ENCODE results near the gene RNF213. TPM values are rescaled to one million over a fixed set of nuclear protein-coding genes. Genes with fewer than 3 reads are reported as not detected.

Gene RNF213
- total RNA-seq, 1 experiment from 2014 or later = 44.5 TPM

DNA sequence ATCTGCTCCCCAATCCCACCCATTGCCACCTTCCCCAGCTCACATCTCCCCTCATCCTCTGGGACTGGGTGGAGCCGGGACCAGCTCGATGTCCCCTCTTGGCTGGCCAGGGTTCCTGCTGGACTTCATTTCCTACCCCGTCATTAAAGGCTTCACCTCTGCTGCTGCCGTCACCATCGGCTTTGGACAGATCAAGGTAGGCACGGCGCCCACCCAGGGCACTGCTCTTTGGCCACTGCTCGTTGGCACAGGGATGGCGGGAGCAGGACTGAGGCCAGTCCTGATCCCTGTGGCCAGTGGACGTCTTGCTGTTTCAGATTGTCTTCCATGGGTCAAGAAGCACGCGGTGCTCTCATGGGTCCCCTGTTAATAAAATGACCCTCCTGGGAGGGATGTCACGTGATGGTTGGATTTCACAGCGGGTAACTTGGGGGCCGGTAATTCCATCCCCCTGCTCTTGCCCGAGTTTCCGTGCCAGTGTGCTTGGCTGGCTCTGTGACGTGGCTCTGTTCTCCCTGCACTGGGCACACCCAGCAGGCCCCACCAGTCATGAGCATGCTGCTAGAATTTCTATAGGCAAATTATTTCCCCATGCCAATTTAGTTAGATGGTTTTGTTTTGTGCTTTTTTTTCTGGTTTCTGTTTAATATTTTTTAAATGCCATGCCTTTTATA, 37.4 kb upstream of the RNF213 start (continued):
- TF ChIP-seq, protein P1, sequence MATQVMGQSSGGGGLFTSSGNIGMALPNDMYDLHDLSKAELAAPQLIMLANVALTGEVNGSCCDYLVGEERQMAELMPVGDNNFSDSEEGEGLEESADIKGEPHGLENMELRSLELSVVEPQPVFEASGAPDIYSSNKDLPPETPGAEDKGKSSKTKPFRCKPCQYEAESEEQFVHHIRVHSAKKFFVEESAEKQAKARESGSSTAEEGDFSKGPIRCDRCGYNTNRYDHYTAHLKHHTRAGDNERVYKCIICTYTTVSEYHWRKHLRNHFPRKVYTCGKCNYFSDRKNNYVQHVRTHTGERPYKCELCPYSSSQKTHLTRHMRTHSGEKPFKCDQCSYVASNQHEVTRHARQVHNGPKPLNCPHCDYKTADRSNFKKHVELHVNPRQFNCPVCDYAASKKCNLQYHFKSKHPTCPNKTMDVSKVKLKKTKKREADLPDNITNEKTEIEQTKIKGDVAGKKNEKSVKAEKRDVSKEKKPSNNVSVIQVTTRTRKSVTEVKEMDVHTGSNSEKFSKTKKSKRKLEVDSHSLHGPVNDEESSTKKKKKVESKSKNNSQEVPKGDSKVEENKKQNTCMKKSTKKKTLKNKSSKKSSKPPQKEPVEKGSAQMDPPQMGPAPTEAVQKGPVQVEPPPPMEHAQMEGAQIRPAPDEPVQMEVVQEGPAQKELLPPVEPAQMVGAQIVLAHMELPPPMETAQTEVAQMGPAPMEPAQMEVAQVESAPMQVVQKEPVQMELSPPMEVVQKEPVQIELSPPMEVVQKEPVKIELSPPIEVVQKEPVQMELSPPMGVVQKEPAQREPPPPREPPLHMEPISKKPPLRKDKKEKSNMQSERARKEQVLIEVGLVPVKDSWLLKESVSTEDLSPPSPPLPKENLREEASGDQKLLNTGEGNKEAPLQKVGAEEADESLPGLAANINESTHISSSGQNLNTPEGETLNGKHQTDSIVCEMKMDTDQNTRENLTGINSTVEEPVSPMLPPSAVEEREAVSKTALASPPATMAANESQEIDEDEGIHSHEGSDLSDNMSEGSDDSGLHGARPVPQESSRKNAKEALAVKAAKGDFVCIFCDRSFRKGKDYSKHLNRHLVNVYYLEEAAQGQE (IDR thresholded peaks at IDR 0.05; ENCODE audit: low read depth) = no peak
- TF ChIP-seq FOSL1 (IDR thresholded peaks at IDR 0.05; ENCODE audit: low read depth) (no peak), ZFX (IDR thresholded peaks at IDR 0.05) (no peak)

DNA sequence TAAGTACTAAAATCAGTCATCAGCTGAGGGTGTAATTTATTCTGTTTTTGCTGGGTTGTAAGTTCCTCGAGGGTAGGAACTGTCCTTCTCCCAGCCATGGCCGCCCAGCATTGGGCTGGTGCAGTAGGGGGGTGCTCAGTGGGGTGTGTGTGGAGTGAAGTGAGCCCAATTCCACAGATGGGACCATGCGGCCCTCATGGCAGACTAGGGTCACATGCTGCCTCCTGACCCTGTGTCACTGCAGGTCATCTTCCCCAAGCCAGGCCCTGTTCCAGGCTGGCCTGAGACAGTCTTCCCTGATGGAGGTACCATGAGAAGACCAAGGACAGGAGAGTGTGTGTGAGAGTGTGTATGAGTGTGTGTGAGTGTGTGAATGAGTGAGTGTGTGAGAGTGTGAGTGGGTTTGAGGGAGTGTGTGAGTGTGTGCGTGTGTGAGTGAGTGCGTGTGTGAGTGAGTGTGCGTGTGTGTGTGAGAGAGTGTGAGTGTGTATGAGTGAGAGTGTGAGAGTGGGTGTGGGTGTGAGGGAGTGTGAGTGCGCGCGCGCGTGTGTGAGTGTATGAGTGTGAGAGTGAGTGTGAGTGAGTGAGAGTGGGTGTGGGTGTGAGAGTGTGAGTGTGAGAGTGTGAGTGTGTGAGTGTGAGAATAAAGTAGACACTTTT, 36.7 kb upstream of the RNF213 start:
- no peaks in the 10 kb centered on the region for H3K27me3 ChIP-seq (ENCODE audit: insufficient read depth, low read length)
- no peak overlapping the region for H3K4me3 ChIP-seq (replicated peaks in 1 of 2; ENCODE audit: low read depth in 1 of 2, low read length in 2 of 2)
- POLR2A ChIA-PET = no interaction called here
- no peak overlapping the region for H3K27ac ChIP-seq (ENCODE audit: low read depth, low read length)
- no TSS peak for BruUV-seq (replicated peaks)
- ATAC-seq (no peak), DNase-seq (ENCODE audit: low read depth, low spot score) (no peak)
- H4K20me1 ChIP-seq (ENCODE audit: insufficient read depth) = no peaks in the 10 kb centered on the region
- peaks cover 11% of the 10 kb centered on the region for H3K79me2 ChIP-seq (ENCODE audit: insufficient read depth, low read length)
- CTCF ChIA-PET = no interaction called here
- H3K4me2 ChIP-seq (ENCODE audit: low read length) = no peak overlapping the region
- no peaks in the 10 kb centered on the region for H3K9me2 ChIP-seq (ENCODE audit: insufficient read depth)
- intact Hi-C loops (cut with micrococcal nuclease) = no loop called here
- no peak overlapping the region for H3K9ac ChIP-seq (ENCODE audit: low read length)
- RAD21 ChIA-PET (ENCODE audit: low non-redundant PET in 1 of 2, low total read pairs in 2 of 2, uncharacterized antibody in 2 of 2, unreplicated experiment in 2 of 2) = no interaction called here
- peaks cover 8 to 15% of the 10 kb centered on the region in 2 experiments; a peak in 3 of 4 replicates for H3K4me1 ChIP-seq (ENCODE audit: control insufficient read depth in 1 of 2, insufficient read depth in 2 of 2, low read length in 2 of 2)
- H3K9me3 ChIP-seq (ENCODE audit: control insufficient read depth in 1 of 2, insufficient read depth in 1 of 2, low read depth in 1 of 2, low read length in 2 of 2) = no peaks in the 10 kb centered on the region
- no peak overlapping the region for H2AFZ ChIP-seq (ENCODE audit: low read depth, low read length, poor library complexity, severe bottlenecking)
- H3K36me3 ChIP-seq (ENCODE audit: control insufficient read depth in 1 of 2, insufficient read depth in 2 of 2, low read length in 2 of 2) = no peaks in the 10 kb centered on the region
- TF ChIP-seq, protein P2, sequence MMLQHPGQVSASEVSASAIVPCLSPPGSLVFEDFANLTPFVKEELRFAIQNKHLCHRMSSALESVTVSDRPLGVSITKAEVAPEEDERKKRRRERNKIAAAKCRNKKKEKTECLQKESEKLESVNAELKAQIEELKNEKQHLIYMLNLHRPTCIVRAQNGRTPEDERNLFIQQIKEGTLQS (IDR thresholded peaks at IDR 0.05) = no peak
- no peak for TF ChIP-seq ELF1 (IDR thresholded peaks at IDR 0.05; ENCODE audit: borderline replicate concordance, low read depth)
- no peak for TF ChIP-seq FOSL1 (IDR thresholded peaks at IDR 0.05; ENCODE audit: low read depth)
- no peak for TF ChIP-seq CBX3 (IDR thresholded peaks at IDR 0.05; ENCODE audit: low read depth)
- TF ChIP-seq, protein P1 (IDR thresholded peaks at IDR 0.05; ENCODE audit: low read depth) = no peak
- TF ChIP-seq, protein P3, sequence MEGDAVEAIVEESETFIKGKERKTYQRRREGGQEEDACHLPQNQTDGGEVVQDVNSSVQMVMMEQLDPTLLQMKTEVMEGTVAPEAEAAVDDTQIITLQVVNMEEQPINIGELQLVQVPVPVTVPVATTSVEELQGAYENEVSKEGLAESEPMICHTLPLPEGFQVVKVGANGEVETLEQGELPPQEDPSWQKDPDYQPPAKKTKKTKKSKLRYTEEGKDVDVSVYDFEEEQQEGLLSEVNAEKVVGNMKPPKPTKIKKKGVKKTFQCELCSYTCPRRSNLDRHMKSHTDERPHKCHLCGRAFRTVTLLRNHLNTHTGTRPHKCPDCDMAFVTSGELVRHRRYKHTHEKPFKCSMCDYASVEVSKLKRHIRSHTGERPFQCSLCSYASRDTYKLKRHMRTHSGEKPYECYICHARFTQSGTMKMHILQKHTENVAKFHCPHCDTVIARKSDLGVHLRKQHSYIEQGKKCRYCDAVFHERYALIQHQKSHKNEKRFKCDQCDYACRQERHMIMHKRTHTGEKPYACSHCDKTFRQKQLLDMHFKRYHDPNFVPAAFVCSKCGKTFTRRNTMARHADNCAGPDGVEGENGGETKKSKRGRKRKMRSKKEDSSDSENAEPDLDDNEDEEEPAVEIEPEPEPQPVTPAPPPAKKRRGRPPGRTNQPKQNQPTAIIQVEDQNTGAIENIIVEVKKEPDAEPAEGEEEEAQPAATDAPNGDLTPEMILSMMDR (IDR thresholded peaks at IDR 0.05 in 2 of 3, conservative IDR thresholded peaks at IDR 0.05 in 1 of 3; ENCODE audit: borderline replicate concordance in 1 of 3, insufficient read depth in 1 of 3, low read depth in 2 of 3, low read length in 2 of 3) = no peak
- no peak for TF ChIP-seq RAD21 (IDR thresholded peaks at IDR 0.05; ENCODE audit: low read depth)
- no peak for TF ChIP-seq EZH2phosphoT487 (IDR thresholded peaks at IDR 0.05; ENCODE audit: borderline replicate concordance)
- TF ChIP-seq ZNF274 (IDR thresholded peaks at IDR 0.05; ENCODE audit: low read depth, low read length) = no peak
- TF ChIP-seq, protein P4, sequence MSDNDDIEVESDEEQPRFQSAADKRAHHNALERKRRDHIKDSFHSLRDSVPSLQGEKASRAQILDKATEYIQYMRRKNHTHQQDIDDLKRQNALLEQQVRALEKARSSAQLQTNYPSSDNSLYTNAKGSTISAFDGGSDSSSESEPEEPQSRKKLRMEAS (IDR thresholded peaks at IDR 0.05) = no peak
- no peak for TF ChIP-seq TCF7L2 (IDR thresholded peaks at IDR 0.05; ENCODE audit: borderline replicate concordance, extremely low read depth, insufficient read depth, insufficient read length)
- no peak for TF ChIP-seq EZH2 (IDR thresholded peaks at IDR 0.05)
- TF ChIP-seq POLR2A (IDR thresholded peaks at IDR 0.05; ENCODE audit: borderline replicate concordance, extremely low read depth, insufficient read depth, insufficient read length) = no peak
